HG03045 (cell line): ENCODE measurements around the gene FCHSD2.
"Not testable (repeated sequence)": the region's sequence is repeated elsewhere in the genome, so short reads cannot be mapped to it uniquely, and the experiment has no call there.

Source experiments
- ATAC-seq: cut with Tn5 transposase; IDR thresholded peaks from one replicate; pipeline ENCODE4 v1.9.1; 2021; ENCODE audit warnings: mild to moderate bottlenecking, moderate library complexity; ENCODE audit not compliant: unreplicated experiment

FCHSD2 gene

GRCh38 chr11:73126804-73127480 is 15.2 kb downstream of the FCHSD2 start:
- no peak for ATAC-seq

- ATAC-seq, result no peak
Observed at GRCh38 chr11:73124800-73125199, 17.3 kb downstream of the FCHSD2 start.

- not testable (repeated sequence) for ATAC-seq
Observed at GRCh38 chr11:73123892-73124291, 18.2 kb downstream of the FCHSD2 start.

DNA sequence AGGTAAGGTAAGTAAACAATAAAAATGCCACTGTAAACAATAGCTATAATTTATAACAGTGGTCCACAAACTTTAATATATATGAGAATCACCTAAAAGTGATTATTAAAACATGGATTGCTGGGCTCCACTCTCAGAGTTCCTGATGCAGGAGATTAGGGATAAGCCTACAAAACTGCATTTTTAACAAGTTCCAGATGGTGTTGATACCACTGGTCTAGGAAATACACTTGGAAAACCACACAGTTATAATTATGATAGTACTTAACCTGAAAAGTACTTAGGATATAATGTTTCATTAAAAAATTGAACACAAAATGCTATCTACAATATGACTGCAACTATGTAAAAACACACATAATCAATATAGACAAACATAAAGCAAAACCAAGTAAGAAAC is 20.4 kb downstream of the FCHSD2 start:
- no peak for ATAC-seq

DNA sequence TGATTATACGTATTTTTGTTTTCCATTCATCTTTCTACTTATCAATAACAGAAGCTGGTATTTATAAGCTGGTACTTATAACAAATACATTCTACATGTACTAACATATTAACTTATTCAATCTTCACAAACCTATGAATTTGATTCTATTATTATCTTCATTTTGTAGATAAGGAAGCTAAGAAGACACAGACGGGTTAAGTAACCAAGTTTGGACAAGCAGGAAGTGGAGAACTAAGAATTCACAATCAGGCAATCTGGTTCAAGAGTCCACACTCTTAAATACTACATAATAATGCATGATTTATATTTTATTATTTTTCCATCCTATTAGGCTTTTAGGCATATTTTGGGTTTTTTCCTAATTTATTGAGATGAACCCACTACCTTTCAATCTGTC is 25.0 kb downstream of the FCHSD2 start:
- ATAC-seq, result no peak

- no peak for ATAC-seq
Observed at GRCh38 chr11:73116636-73117035, 25.5 kb downstream of the FCHSD2 start.

DNA sequence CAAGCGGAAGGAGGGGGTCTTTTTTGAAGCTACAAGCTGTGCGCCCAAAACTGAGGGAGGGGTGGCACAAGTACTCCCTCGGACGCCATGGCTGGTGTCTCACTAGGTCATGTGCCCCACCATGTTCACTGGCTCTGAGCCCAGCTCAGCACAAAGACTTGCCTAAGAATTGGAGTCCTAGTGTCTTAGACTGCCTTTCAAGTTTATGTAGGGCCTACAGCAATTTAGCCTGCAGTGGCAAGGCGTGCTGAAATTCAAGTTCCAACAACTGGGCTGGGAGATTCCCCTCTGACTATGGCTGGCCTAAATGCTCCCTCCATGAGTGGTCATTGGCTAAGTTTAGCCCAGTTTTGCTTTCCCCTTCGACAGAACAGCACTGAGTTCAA is 27.3 kb downstream of the FCHSD2 start:
- ATAC-seq, result no peak

GRCh38 chr11:73114110-73114834 is 27.8 kb downstream of the FCHSD2 start:
- ATAC-seq, result no peak

- no peak for ATAC-seq
Observed at GRCh38 chr11:73113426-73113825, 28.7 kb downstream of the FCHSD2 start.

DNA sequence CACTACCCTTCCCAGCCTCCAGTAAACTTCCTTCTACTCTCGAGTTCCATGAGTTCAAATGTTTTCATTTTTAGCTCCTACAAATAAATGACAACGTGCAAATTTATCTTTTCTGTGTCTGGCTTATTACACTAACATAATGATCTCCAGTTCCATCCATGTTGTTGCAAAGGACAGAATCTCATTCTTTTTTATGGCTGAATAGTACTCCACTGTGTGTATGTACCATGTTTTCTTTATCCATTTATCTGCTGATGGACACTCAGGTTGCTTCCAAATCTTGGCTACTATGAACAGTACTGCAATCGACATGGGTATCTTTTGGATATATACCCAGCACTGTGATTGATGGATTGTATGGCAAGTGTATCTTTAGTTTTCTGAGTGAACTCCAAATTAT is 34.5 kb downstream of the FCHSD2 start:
- ATAC-seq, result no peak

GRCh38 chr11:73106347-73106746 is 35.8 kb downstream of the FCHSD2 start:
- ATAC-seq, result no peak

DNA sequence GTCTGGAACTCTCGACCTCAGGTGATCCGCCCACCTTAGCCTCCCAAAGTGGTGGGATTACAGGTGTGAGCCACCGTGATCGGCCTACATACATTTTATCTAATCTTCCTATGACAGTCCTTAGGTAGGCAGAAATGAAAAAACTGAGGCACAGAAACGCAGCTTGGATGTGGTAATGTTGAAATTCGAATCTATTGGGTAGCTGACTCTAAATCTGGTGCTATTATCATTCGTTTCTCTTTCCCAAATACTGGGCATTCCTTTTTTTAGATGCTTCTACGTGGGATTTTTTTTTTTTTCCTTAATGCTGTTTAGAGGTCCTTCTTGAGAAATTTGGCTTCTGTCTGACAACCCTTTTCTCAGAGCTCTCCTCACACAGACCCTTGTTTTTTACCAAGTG is 41.5 kb downstream of the FCHSD2 start:
- ATAC-seq, result no peak

- ATAC-seq, result no peak
Observed at GRCh38 chr11:73099512-73100266, 42.4 kb downstream of the FCHSD2 start.

GRCh38 chr11:73095613-73096012 is 46.5 kb downstream of the FCHSD2 start:
- no peak for ATAC-seq

DNA sequence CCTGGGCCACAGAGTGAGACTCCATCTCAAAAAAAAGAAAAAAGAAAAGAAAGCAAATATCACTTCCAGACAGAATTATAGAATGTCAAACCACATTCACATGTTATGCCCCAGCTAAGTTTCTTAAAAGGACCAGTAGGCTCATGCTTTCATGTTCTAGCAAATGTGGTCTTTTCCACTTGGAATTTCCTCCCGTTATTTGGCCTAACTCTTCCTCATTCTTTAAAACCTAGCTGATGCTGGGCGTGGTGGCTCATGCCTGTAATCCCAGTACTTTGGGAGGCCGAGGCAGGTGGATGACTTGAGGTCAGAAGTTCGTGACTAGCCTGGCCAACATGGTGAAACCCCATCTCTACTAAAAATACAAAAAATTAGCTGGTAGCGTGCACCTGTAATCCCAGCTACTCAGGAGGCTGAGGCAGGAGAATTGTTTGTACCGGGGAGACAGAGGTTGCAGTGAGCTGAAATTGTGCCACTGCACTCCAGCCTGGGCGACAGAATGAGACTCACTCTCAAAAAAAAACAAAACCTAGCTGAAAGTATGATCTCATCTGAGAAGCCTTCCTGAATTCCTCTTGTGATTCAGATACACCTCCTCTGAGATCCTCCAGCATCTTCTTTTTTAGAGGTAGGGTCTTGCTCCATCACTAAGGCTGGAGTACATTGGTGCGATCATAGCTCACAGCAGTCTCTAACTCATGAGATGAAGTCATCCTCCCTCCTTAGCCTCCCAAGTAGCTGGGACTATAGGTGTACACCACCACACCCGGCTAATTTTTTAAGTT is 50.4 kb downstream of the FCHSD2 start:
- no peak for ATAC-seq

GRCh38 chr11:73087730-73088129 is 54.4 kb downstream of the FCHSD2 start:
- no peak for ATAC-seq

DNA sequence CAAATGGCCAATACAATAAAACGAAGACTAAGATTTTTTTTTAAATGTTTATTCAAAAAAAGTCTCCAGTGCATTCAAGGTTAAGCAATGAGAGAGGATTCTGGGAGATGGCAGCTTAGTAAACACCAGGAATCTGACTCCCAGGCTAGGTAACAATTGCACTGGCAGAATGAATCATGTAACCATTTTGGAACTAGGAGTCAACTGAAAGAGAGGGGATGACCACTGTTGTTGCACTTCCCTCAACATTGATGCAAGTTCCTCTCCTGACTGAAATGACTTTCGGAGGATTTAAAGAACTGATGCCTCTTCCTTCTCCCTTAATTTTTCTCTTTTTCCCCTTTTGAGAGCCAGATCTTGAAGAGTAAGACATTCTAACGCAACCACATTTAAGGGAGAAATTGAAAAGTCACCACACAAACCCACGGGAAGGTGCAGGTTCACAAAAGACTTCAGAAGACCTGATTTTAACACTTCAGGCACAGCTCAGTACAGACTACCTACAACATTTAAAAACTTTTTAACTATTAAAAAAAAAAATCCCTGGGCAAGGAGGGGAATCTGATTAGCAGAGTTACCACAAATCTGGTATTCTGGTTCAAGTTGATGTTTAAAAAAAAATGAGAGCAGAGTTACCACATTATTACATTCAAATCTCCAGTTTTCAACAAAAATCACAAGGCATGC is 56.8 kb downstream of the FCHSD2 start:
- ATAC-seq, result no peak

DNA sequence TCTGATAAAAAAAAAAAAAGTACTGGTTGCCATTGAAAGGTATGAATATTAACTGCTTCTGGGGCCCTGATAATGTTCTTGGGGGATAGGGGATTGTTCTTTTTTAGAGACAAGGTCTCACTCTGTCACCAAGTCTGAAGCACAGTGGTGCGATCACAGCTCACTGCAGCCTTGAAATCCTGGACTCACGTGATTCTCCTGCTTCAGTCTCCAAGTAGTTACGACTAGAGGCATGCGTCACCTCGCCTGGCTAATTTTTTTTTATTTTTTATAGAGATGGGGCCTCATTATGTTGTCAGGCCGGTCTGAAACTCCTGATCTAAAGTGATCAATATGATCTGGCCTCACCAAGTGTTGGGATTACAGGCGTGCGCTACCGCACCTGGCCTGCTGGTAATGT is 63.5 kb downstream of the FCHSD2 start:
- ATAC-seq, result no peak

GRCh38 chr11:73077454-73077853 is 64.7 kb downstream of the FCHSD2 start:
- ATAC-seq, result no peak

GRCh38 chr11:73074319-73074718 is 67.8 kb downstream of the FCHSD2 start:
- no peak for ATAC-seq
